Upper lobe of left lung (tissue), 6 donors: ENCODE results near the gene ATP6V0B. TPM values are rescaled to one million over a fixed set of nuclear protein-coding genes. Genes with fewer than 3 reads are reported as not detected.

ENCODE experiments used
- ATAC-seq, 2 donors: fragments of 200-7000 bp; cut with Tn5 transposase; one replicate each; pipeline ENCODE4 v1.9.1; 2022; ENCODE audit warnings: mild to moderate bottlenecking in 2 of 2, moderate library complexity in 2 of 2; ENCODE audit not compliant: low FRiP score in 2 of 2
- DNase-seq, 2 donors: peaks; one replicate each; pipeline ENCODE4 v3.0.0-alpha.2; 2019 to 2020
- H3K27ac ChIP-seq, 4 donors: fragments of 200-600 bp; sonication (generic); one replicate each; pipeline ENCODE4 v1.5.1; 2016 to 2019
- H3K27me3 ChIP-seq, 4 donors: fragments of 200-600 bp; sonication (generic); one replicate each; pipeline ENCODE4 v1.5.1; 2017 to 2019
- H3K36me3 ChIP-seq, 4 donors: fragments of 200-600 bp; sonication (generic); one replicate each; pipeline ENCODE4 v1.5.1; 2016 to 2019
- H3K4me1 ChIP-seq, 4 donors: fragments of 200-600 bp; sonication (generic); one replicate each; pipeline ENCODE4 v1.5.1; 2018 to 2019
- H3K4me3 ChIP-seq, 4 donors: fragments of 200-600 bp; sonication (generic); one replicate each; pipeline ENCODE4 v1.5.1; 2017 to 2019; ENCODE audit warnings: mild to moderate bottlenecking in 2 of 4, moderate library complexity in 1 of 4
- H3K9me3 ChIP-seq, 4 donors: fragments of 200-600 bp; sonication (generic); one replicate each; pipeline ENCODE4 v1.5.1; 2018 to 2019
- CTCF ChIP-seq, 6 experiments: fragments of 450-650 bp in 4 of 6; fragments of 200-600 bp in 2 of 6; sonication (generic) in 2 of 6; IDR thresholded peaks; one replicate each; pipeline ENCODE4 v1.5.1; 2016 to 2019; ENCODE audit warnings: antibody characterized with exemption in 6 of 6
- EP300 ChIP-seq, 4 donors: sonication (generic); formaldehyde crosslinking; IDR thresholded peaks; one replicate each; pipeline ENCODE4 v1.5.1; 2017; ENCODE audit warnings: antibody characterized with exemption in 4 of 4, control low read depth in 2 of 4
- POLR2A ChIP-seq, 4 donors: fragments of 450-650 bp; IDR thresholded peaks; one replicate each; pipeline ENCODE4 v1.5.1; 2016 to 2017; ENCODE audit warnings: antibody characterized with exemption in 4 of 4, mild to moderate bottlenecking in 2 of 4
- POLR2AphosphoS5 ChIP-seq, 2 donors: sonication (generic); formaldehyde crosslinking; IDR thresholded peaks; one replicate each; pipeline ENCODE4 v1.5.1; 2017; ENCODE audit warnings: antibody characterized with exemption in 2 of 2
- WGBS, 2 donors: methylation state at CpG; one replicate each; pipeline ENCODE4 v1.1.5; 2017 to 2018; 5-methylcytosine and 5-hydroxymethylcytosine counted together
- total RNA-seq, 6 donors: library from RNA; depleted of rRNA in 4 of 6; stranded (reverse); fragments of >200 nt in 4 of 6; gene quantifications; one replicate each; pipeline versions ENCODE4 v1.1.0 to v1.2.1, GENCODE V29; 2016 to 2021
- donor health status: DM: no; HTN: no; CAD: no; lungs with moderate emphysema.
- donor health status: DM: no; HTN: yes; CAD: no; lungs with severe emphysema.

The ATP6V0B gene
- total RNA-seq, 6 donors from 2014 or later = 98.0 to 225 (median 161) TPM

- peaks cover 0 to 11% (median 3%) of the 10 kb centered on the region in 4 donors for H3K36me3 ChIP-seq
- peak overlapping the region; percentile 96 to 99 (median 99) for H3K27ac ChIP-seq
- peaks cover 24 to 45% (median 26%) of the 10 kb centered on the region in 4 donors for H3K4me1 ChIP-seq
- no peak for TF ChIP-seq POLR2A (IDR thresholded peaks at IDR 0.05)
- TF ChIP-seq CTCF (IDR thresholded peaks at IDR 0.05) = no peak
- TF ChIP-seq EP300 (IDR thresholded peaks at IDR 0.05) = no peak
- no peak for TF ChIP-seq POLR2AphosphoS5 (IDR thresholded peaks at IDR 0.05)
- H3K4me3 ChIP-seq = peak overlapping the region; percentile 61 to 77 (median 69)
- 0 to 4% methylated on average over 3 of the region's 3 CpGs for WGBS, 2 donors
- no peak for DNase-seq
- H3K27me3 ChIP-seq = no peaks in the 10 kb centered on the region
- ATAC-seq = no peak
- no peaks in the 10 kb centered on the region for H3K9me3 ChIP-seq
Observed at GRCh38 chr1:43945674-43946235, 29.0 kb upstream of the ATP6V0B start.

DNA sequence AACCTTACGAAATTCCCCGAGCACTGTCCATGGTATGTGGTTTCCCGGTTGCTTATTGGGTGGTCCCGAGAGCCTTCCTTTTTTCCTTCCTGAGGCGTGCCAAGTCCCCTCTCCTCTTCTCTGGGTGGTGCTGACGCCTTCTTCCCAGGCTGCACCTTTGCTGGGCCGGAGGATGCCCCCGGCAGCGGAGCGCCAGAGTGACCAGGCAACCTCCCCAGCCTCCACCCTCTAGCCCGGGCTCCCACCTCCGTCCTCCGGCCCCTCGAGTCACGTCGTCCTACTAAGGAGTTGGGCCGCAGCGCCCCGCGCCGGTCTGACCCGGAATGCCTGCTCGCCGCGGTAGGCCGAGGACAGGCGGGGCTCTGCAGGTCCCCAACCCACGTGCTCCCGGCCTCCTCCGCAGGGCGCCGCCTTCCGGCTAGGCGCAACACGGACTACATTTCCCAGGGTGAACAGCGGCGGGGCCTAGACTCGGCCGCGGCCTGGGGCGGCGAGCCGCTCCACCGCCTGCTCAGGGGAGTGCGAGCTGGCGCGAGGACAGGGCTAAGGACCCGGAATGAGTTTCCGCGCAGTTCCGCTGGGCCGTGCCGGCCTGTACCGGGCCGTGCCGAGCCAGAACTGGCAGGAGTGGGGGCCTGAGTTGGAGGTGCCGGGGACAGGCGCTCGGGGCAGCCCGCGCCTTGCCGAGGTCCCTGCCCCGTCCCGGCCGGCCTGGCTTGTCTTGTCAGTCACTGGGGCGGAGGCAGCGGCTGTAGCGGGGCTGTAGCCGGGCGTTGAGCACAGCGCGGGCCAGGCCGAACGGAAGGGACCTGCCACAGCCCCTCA is 28.3 kb upstream of the ATP6V0B start, which contains the start of gene IPO13:
TSS of gene IPO13 (plus strand) at position 715 of the 825 bp plus-strand sequence. CDS start 651 bp downstream, outside the sequence.
- Histone ChIP-seq H3K27me3 (no peaks in the 10 kb centered on the region), H3K4me3 (peak within 1 kb of the TSS; percentile 61 to 77 (median 69)), H3K27ac (peak within 1 kb of the TSS; percentile 96 to 99 (median 99)), H3K36me3 (peaks cover 0 to 11% (median 3%) of the 10 kb centered on the region in 4 donors), H3K4me1 (peaks cover 24 to 50% (median 26%) of the 10 kb centered on the region in 4 donors), H3K9me3 (no peaks in the 10 kb centered on the region)
- peak; percentile 98 to 99 for DNase-seq
- WGBS, 2 donors = 1 to 5% methylated on average over 6 to 66 of the region's 74 CpGs
- TF ChIP-seq EP300 (IDR thresholded peaks at IDR 0.05) (no peak), POLR2A (IDR thresholded peaks at IDR 0.05) (peak in 3 of 4 donors; percentile 39 to 87 (median 52)), CTCF (IDR thresholded peaks at IDR 0.05) (peak; percentile 70 to 97 (median 94)), POLR2AphosphoS5 (IDR thresholded peaks at IDR 0.05) (peak; percentile 59 to 74)
- ATAC-seq = peak; percentile 98 to 99

- Histone ChIP-seq H3K4me3 (peak overlapping the region; percentile 61 to 77 (median 69)), H3K36me3 (peaks cover 0 to 11% (median 3%) of the 10 kb centered on the region in 4 donors), H3K4me1 (peaks cover 24 to 50% (median 26%) of the 10 kb centered on the region in 4 donors), H3K9me3 (no peaks in the 10 kb centered on the region), H3K27me3 (no peaks in the 10 kb centered on the region), H3K27ac (peak overlapping the region; percentile 96 to 99 (median 99))
- TF ChIP-seq POLR2A (IDR thresholded peaks at IDR 0.05) = no peak
- no peak for TF ChIP-seq EP300 (IDR thresholded peaks at IDR 0.05)
- TF ChIP-seq POLR2AphosphoS5 (IDR thresholded peaks at IDR 0.05) = no peak
- no peak for TF ChIP-seq CTCF (IDR thresholded peaks at IDR 0.05)
- 1 to 9% methylated on average over 11 to 20 of the region's 27 CpGs for WGBS, 2 donors
- peak in 1 of 2 donors; percentile 0 for ATAC-seq
- DNase-seq = peak in 1 of 2 donors; percentile 67
Observed at GRCh38 chr1:43947061-43947873, 27.5 kb upstream of the ATP6V0B start.

GRCh38 chr1:43947874-43948437 is 26.8 kb upstream of the ATP6V0B start:
- no peak for ATAC-seq
- Histone ChIP-seq H3K27me3 (no peaks in the 10 kb centered on the region), H3K36me3 (peaks cover 0 to 11% (median 3%) of the 10 kb centered on the region in 4 donors), H3K4me1 (peaks cover 24 to 50% (median 26%) of the 10 kb centered on the region in 4 donors), H3K27ac (peak overlapping the region in 1 of 4 donors; percentile 96), H3K4me3 (peak overlapping the region in 3 of 4 donors; percentile 61 to 70 (median 68)), H3K9me3 (no peaks in the 10 kb centered on the region)
- no peak for DNase-seq
- TF ChIP-seq CTCF (IDR thresholded peaks at IDR 0.05) (no peak), POLR2AphosphoS5 (IDR thresholded peaks at IDR 0.05) (no peak), POLR2A (IDR thresholded peaks at IDR 0.05) (no peak), EP300 (IDR thresholded peaks at IDR 0.05) (no peak)
- WGBS, 2 donors = 48 to 52% methylated on average over 2 to 3 of the region's 3 CpGs
